NCI-H1092 (cell line): Measurements from ENCODE around the gene ANOS1.

ENCODE experiments used
- DNase-seq: peaks from one replicate; lab custom pipeline; 2025; lab: John Stamatoyannopoulos, UW

ANOS1 gene

DNA sequence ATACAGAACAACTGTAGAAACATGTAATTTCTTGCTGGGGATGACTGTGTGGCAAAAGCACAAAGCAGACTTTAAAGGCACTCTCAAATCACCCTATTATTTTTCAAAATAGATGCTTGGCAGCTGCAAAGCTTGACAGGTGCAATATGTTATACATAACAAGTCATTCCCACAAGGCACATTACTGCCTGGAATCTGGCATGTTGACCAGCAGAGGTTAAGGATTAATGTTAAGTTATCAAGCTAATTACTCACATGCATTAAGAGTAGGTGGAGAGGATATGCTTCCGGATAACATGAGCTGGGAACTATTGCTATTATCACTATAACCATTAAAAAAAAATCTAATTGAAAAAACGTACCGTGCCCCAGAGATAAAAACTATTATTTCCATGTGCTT, 17.8 kb downstream of the ANOS1 start:
- no peak for DNase-seq

DNA sequence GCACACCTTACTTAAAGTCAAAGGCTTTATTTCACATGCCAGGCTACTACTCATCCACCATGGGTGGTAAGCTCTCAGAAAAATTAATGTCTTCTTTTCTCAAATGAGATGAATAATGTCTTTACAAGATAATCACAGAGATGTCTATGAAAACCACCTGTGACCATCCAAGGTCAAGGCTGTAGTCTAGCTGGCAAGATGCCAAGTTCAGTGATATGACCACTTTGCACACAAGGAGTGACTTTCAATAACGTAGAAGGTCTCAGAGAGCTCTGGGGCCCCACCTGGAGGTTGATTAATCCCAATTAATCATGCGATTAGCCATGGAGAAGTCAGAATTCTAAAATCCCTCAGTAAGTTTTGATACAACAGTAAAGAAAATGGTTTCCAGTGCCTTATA, 20.5 kb downstream of the ANOS1 start:
- DNase-seq = no peak

DNA sequence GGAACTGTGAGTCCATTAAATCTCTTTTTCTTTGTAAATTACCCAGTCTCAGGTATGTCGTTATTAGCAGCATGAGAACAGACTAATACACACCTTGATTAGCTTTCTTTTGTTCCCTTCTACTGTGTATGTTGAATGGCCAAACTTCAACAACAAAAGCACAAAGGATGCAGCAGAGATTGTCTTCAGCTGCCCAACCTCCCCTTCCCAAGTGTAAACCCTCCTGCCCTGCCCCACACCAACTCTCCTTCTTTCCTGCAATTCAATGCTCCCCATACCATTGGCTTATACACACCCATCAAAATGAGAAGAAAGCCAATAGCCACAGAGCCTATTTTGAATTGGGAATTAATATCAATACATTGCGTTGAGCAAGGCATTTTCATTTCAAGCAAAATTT, 27.8 kb downstream of the ANOS1 start:
- DNase-seq = no peak

DNA sequence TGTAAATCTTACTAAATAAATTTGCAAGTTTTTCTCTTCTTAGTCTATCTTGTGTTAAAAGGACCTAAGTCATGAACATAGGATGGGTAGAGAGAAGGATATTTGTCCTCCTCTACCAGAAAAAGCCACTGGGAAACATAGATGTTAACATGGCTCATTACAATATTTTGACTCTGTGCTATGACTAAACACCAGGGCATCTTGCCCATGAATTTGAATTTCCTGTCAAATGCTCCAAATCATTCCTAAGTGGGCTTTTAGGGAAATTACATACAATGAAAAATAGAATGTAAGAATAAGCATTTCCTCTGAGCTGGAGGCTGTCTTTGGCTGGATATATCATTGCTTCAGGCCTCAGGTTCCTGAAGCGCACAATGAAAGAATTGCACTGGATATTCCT, 39.1 kb downstream of the ANOS1 start:
- no peak for DNase-seq

GRCh38 chrX:8689473-8689872, 42.5 kb downstream of the ANOS1 start:
- no peak for DNase-seq

- DNase-seq = no peak
Measured at GRCh38 chrX:8688776-8689175, 43.2 kb downstream of the ANOS1 start.

DNA sequence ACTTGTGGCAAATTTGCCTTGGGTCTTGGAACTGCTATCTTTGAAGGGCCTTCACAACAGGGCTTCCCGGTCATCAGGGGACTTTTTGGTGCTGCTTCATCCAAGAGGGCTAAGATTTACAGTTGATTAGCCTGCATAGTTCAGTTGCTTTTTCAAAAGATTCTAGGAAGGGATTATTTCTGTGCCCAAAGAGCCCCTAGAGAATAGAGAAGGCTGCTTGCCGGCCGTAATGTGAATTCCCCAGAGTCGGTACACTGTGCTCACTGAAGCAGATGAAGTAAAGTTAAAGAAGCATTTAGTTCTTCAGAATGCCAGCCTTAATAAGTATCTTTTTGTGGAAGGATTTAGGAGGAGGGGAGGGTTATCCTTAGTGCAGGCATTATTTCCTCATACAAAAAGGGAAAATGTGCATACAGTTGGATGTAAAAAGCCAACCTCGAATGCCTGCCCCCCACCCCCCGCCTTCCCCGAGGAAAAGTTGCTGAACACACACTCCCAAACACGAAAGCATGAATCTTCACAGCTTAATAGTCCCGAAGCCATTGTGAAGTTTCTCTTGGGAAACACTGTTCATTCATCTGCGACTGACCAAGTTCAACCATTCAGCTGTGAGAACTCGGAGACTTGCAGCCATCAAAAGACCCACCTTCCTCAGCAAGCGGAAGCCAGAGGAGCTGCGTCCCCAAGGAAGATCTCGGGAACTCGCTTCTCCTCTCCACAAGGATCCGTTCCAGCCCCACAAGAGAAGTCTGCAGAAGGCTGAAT, 47.6 kb downstream of the ANOS1 start:
- DNase-seq = no peak

DNA sequence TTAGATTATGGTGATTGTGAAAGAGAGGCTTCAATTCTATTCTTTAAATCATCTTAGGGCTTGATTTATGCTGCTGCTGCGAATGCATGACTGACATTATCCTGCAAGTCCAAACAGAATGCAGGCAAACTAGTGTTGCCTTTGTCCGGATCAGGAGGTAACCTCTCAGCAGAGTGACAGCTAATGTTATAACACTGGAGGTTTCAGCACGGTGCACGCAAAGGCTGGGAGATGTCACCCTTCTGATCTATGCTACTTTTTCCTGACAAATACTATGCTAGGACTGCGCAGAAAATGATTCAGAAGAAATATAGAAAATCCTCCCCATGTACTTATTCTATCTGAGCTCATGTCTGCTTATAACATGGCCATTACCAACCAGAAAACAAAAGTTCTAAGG, 48.2 kb downstream of the ANOS1 start:
- DNase-seq = no peak

DNA sequence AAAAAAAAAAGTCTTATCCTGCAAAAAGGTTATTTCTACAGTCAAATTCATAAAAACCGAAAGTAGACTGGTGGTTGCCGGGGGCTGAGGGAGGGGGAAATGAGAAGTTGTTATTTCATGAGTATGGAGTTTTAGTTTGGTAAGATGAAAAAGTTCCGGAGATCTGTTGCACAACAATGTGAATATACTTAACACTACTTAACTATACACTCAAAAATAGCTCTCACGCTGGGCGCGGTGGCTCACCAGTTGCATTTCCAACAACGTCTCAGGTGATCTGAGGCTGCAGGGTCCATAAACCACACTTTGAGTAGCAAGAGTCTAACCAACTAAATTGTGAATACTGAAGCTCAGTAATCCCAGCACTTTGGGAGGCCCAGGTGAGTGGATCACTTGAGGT, 52.4 kb downstream of the ANOS1 start:
- no peak for DNase-seq

- DNase-seq = no peak
Measured at GRCh38 chrX:8675006-8675630, 56.8 kb downstream of the ANOS1 start.

GRCh38 chrX:8673201-8673600, 58.7 kb downstream of the ANOS1 start:
- no peak for DNase-seq

- no peak for DNase-seq
Measured at GRCh38 chrX:8672176-8672575, 59.8 kb downstream of the ANOS1 start.

- no peak for DNase-seq
Measured at GRCh38 chrX:8668813-8669212, 63.1 kb downstream of the ANOS1 start.

DNA sequence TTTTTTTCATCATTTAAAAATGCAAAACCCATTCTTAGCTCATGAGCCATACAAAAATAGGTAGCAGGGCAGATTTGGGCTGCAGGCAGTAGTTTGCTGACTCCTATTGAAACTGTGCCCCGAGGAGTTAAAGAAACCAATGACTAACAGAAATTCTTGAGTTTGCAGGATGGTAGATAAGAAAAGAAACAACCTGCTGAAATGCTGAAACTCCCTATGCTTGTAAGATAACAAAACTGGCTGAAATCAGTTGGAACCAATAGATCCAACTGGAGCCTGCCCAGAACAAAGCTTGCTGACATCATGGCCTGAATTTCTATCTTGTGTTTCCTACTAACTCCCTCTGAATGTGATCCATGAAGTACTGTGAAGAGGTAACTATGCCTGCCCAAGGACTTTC, 68.6 kb downstream of the ANOS1 start:
- no peak for DNase-seq

- no peak for DNase-seq
Measured at GRCh38 chrX:8657883-8658282, 74.1 kb downstream of the ANOS1 start.

GRCh38 chrX:8653956-8654355, 78.0 kb downstream of the ANOS1 start:
- DNase-seq = no peak

DNA sequence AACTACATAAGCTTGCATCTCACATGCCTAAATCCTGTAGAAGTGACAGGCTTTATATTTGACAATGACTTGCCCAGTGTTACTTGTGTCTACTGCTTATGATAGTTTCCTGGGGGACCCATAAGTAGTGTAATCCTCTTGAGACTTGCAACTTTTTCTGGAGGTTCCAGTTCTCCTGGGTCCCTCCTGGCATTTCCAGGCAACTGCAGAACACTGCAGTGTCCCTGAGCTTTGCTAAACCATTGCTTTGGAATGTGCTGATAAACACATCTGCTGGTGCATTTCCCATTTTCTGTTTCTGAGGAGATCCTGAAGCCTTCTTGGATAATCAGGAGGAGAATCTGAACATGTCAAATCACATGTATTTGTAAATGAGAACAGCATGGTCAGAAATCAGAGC, 82.0 kb downstream of the ANOS1 start:
- no peak for DNase-seq

DNA sequence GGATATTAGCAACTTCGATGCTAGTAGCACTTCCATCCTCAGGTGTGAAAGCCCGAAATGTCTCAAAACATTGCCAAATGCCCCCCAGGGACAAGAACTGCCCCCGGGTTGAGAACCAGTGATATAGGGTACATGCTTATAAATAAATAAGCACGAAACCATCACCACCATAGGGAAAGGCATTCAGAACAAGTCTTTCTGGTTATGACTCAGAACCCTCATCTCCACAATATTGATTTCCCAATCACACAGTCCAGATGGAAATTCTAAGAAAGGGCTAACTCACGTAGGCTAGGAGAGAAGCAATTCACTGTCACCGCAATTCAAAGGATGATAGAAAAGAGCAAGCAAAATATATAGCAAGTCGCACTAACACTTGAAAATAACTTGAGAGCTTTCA, 84.8 kb downstream of the ANOS1 start:
- no peak for DNase-seq

GRCh38 chrX:8639949-8640475, 91.9 kb downstream of the ANOS1 start:
- no peak for DNase-seq

GRCh38 chrX:8636497-8636896, 95.4 kb downstream of the ANOS1 start:
- no peak for DNase-seq

DNA sequence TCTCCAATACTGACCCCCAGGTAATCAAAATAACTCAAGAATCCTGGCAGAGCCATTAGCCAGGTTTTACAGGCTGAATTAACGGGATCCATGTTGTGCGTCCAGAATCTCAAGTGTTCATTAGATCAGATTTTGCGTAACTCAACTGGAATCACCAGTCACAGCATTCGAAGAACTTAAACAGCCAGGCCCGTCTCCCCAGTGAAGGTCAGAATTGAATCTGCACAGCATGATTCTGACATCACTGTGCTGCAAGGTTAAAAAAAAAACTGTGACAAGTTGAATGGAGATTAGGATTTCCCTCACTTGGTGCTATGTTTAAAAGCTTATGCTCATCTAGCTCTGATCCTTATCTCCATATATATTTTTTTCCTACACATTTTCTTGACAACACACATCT, 96.1 kb downstream of the ANOS1 start:
- DNase-seq = no peak

DNA sequence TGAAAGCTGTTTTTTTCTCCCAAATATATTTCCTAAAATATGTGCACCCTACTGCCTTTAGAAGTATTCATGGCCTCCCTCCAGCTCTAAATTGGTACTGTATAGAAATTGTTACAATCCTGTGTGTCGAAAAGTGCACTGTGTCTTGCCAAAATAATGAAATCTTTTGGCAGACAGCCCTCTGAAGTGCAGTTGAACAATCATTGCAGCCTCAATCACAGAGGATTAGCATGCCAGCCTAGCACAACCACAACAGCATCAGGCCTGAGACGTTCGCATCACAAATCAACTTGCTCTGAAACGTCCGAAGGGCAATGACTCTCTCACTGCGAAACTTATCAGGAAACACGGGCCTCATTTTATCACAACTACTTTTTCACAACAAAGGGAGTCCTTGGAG, 99.0 kb downstream of the ANOS1 start:
- peak; percentile 48 for DNase-seq

- DNase-seq = no peak
Measured at GRCh38 chrX:8629871-8630270, 102.1 kb downstream of the ANOS1 start.

DNA sequence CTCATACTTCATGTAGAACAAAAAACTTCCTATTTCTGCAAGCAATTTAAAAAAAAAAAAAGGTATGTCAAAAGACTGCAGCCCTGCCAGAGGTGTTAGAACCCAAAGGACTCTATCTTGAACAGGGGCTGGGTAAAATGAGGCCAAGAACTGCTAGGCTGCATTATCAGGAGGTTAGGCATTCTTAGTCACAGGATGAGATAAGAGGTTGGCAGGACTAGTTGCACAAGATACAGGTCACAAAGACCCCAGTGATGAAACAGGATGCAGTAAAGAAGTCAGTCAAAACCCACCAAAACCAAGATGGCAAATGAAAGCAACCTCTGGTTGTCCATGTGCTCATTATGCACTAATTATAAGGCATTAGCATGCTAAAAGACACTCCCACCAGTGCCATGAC, 104.1 kb downstream of the ANOS1 start:
- no peak for DNase-seq
